ENCODE results near the gene TRPV6.

The TRPV6 gene

DNA sequence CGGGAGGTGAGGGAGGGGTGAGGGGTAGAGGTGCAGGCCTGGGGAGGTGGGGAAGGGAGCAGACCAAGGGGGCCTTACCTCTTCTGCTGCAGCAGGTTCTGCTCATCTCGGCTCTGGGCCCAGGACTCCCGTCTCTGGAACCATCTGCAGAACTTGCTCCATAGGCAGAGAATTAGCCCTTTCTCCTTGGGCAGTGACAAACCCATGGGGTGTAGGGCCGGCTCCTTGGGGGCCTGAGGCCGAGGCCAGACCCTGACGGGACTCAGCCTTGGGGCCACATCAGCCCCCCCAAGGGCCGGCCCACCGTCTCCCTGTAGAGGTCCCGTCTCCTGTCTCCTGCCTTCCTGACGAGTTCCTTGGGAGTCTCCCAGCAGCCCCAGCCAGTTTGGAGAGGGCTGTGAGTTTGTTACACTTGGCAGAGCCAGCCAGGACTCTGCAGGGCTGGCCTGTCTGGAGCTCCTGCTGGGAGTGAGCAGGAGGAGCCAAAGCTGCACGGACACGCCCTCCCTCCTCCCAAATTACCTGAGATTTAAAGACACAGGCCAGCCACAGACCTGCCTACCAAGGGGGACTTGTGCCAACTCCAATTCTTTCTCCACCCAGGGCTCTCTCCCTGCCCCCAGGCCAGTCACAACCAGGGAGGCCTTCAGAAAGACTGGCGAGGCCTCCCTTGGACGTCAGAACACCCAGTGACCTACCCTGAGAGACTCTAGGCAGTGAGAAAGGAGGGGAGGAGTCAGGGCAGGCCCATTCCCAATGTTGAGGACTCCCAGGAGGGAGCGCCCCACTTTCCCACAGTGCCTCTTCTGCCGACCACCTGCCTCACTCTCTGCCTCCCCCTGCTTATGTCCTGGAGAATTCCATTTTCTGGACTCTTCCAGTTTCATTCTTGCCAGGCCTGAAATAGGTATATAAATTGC lies at the start of gene TRPV6:
TRPV6 (minus strand) TSS at position 435 of the 920 bp plus-strand sequence.
- no peak for DNase-seq

DNA sequence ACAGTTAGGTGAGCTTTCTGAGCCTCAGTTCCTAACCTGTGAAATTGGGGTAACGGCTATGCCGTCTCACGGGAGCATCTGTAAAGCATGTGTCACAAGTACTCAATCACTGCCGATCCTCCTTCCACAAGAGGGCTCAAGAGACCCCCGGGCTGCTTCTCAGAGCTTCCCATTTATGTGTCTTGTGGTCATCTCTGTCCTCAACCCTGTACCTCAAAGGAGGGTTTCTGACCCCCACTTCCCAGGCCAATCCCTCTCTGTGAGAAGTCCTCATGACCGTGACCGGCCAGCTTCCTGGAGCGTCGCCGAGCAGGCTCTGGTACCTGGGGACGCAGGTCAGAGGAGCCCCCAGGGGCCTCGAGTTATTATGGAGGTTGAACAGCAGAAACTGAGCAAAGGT lies 48.5 kb upstream of the TRPV6 start:
- DNase-seq = no peak

DNA sequence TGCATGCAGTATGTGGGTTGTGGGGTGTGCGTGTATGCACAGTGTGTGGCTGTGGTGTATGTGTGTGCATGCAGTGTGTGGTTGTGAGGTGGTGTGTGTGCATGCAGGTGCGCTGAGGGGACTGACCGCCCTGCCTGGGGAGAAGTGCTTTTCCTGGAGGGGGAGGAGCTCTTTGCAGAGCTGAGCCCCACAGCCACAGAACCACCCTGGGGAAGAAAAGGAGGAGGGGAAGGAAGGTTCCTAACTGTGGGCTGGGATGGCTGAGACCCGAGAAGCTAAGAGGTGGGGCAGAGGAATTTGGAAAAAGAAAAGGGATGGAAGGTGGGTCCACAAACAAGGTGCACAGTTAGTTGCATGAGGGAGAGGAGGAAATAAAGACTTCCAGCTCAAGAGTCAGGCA lies 48.1 kb upstream of the TRPV6 start, which contains the start of gene TRPV5:
TRPV5 (minus strand) TSS at position 123 of the 400 bp plus-strand sequence. CDS start 287 bp downstream, outside the sequence.
- no peak for DNase-seq

DNA sequence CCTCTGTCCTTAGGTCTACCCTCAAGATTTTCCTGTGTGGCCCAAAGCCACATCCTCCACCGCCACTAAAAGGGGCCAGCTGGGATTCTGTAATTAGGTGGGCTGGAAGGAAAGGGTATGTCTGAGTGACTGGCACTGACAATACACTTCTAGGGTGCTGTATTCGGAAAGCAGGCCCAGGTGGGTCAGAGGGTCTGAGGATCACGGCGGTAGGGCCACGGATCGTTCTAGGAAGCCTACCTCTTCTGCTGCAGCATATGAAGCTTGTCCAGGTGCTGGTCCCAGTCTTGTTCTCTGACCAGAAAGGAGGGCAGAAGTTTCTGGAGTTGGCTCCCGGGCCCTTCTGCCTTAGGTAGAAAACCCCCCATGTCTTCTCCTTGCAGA lies 47.5 kb upstream of the TRPV6 start:
- no peak for DNase-seq

DNA sequence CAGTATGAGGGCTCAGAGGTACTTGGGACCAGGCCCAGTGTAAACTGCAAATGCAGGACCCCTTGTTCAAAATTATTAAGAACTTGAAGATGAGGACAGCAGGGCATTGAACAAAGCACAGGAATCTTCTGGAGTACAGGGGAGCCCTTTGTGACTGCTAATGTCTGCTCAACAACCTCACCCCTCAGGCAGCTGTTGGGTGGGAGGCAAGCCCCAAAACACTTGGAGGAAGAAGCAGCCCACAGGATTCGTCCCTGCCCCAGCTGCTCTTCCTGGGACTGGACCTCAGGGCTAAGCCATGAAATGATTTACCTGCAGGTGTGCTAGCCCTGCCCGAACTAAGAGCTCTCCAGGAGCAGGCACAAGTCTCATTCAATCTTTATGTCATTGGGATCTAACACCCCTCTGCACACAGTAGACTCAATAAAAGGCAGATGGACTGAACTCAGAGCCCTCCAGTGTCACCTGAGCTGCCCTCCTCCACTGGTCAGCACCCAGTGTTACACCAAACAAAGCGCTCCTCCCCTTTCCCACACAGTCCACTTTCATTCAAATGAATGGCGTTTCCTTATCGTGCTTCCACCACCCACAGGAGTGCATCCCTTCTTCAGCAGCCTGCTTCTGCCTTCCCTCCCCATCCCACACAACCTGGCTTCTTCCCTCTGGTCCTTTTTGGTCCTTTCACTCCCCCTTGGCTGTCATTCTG lies 47.0 kb upstream of the TRPV6 start:
- no peak for DNase-seq

DNA sequence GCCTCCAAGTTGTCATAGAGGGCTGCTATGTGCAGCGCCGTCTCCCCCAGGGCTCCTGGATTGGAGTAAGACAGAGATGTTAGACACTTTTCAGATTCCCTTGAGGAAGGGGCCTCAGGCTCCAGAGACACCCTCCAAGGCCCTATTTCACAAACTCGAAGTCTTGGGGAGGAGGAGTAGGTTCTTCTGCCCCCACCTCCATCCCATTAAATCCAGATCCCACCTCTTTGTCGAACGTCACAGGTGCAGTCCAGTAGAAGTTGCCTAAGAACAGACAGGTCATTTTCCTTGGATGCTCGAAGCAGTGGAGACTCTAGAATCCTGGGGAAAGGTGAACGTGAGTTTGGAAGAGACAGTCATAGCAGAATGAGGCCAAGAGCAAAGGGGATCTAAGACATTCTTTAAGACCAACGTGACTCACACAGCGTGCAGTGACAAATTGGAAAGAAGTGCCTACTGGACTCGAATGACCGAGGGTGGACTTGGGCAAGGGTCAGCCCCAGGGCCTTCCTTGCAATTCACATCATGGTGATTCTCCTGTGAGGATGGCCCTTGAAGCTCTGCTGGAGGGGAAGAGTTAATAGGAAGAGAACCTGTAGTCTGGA lies 44.7 kb upstream of the TRPV6 start:
- DNase-seq = no peak

DNA sequence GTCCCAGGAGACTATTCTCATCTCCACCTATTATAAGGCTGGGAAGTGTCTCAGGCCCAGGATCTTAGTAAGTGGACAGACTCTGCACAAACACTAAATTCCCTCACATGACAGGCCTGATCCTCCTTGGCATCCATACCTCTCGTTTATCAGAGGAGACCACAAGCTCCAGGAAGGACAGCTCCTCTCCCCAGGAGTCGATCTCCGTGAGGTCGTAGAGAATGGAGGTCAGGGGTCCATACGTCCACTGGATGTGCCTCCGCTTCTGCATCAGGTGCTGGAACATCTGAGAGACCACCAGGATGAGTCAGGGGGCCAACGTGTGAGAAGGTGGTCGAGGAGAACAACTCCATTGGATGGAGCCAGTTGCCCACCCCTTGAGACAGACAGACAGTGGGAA lies 42.4 kb upstream of the TRPV6 start:
- DNase-seq = no peak

DNA sequence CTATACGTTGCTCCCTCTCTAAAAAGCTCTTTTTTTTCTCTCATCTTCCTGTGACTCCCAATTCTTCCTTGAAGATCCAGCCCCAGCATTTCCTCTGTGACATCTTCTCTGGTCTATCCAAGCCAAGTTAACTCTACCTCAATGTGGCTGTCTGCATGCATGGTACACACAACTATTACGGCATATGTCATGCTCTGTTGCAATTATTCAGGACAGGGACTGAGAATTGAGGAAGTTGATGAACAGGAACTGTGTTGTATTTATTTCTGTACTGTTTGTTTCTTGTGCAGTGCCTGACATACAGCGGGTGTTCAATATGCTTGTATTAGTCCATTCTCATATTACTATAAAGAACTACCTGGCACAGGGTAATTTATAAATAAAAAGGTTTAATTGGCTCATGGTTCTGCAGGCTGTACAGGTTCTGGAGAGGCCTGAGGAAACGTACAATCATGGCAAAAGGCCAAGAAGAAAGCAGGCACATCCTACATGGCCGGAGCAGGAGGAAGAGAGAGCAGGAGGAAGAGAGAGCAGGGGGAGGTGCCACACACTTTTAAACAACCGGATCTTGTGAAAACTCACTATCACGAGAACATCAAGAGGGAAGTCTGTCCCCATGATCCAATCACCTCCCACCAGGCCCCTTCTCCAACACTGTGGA lies 41.7 kb upstream of the TRPV6 start:
- no peak for DNase-seq

DNA sequence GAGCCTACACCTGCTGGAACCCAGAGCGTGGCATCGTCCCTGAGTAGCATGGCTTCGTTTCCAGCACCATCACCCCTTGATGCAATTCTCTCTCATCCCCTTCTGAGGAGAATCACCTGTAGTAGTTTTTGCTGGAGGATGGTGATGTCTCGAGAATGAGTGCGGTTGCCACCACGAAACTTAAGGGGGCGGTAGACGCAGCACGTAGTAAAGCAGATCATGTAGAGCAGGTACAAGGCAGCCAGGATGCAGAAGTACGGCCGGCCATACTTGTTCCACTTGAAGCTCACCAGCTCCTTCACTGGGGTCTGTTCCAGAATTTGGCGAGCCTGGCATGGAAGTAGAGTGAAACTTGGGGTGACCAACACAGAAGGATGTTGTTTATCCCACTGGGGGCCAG lies 39.9 kb upstream of the TRPV6 start:
- no peak for DNase-seq

DNA sequence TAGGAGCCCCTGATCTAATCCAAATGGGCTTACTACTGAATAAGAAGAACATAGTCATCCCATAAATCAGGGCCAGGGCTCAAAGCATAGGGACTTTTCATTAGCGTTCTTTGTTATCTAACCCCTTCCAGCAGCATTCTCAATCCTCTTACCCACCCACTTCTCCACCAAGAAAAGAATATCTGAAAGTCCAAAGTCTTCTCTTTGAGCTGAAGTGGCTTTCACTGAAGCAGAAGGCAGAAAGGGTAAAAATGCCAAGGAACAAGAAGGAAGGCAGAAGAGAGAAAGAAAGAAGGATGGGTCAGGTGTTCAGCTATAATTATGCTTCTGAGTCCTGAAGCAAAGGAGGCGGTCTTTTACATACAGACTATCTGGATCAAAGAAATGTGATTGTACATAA lies 37.8 kb upstream of the TRPV6 start:
- no peak for DNase-seq

DNA sequence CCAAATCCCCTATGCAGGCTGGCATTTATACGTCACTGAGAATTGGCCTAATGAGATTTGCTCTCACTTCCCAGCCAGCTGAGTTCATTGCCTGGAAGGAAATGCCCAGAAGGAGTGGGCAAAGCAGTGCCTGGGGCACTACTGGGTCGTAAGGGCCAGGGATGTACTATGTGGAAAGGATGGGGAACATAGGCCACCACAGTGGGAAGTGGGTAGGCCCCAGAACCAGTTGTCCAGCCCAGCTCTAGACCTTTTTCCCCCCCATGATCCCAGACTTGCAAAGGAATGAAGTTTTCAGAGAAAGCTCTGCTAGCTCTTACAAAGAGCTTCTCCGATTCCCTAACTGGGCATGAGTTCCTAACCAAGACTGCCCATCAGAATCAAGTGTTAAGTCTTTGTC lies 34.1 kb upstream of the TRPV6 start:
- DNase-seq = no peak

DNA sequence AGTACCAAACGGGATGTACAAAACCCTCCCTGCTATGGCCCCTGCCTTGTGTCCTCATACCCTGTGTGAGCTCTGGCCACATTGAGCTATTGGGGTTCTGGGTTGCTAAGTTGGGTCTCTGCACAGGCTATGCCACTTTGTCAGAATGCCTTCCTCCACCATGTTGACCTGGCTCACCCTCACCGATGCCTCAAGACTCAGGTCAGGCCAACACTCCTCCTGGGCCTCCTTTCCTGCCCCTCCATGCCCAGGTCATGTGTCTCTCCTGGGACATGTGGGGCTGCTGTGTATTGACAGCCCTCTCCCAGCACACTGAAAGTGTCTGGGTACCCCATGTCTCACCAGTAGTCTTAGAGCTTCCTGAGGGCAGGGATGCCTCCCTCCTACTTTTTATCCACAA lies 33.4 kb upstream of the TRPV6 start:
- no peak for DNase-seq

DNA sequence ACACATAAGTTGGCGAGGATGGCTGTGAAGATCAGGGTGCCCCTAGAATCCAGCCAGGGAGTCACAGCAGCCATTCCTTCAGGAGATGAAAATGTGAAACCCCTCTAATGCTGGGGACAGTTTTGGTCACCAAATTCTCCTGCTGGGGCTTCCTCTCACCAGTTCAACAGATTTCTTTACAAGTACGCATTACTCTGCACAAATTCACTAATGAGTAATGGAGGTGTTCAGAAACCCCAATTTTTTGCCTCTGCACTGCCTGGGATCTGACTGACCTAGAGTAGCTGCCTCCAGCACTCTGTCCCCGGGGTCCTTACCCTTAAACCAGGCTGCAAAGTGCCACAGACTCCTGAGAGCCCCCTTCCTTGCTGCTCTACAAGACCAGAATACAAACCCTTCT lies 31.9 kb upstream of the TRPV6 start:
- DNase-seq = no peak

DNA sequence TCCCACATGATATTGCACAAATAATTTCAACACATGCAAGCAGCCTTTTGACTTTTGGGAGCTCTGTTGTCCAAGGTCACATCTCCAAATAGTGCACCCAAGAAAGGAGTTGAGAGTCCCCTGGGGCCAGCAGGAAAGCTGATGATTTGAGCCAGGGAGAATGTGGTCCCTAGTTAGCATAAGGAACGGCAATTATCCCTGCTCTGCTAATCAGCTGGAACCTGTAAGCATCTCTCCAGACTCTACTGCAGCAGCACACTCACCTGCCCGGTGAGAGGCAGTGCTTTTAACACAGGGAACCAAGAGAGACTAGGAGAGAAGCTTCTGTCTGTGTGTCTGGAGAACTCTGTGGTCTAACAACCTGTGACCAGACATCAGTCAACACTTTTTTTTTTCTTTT lies 31.0 kb upstream of the TRPV6 start:
- peak; percentile 58 for DNase-seq

DNA sequence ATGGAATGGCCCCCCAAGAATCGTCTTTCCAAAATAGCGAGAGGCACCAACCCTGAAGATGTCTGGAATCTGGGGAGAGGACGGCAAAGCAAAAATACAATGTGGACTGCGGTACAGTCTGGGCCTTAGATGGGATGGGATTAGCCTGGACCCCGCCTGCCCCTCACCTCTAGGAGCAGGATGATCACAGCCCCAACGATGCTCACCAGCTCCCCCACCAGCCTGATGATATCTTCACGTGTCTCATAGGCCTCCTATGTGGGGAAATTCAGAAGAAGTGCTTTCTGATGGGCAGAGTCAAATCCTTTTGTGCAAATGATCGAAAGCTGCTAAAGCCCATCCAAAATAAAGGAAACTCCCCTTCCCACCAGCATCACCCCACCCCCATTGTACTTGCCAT lies 29.8 kb upstream of the TRPV6 start:
- no peak for DNase-seq

DNA sequence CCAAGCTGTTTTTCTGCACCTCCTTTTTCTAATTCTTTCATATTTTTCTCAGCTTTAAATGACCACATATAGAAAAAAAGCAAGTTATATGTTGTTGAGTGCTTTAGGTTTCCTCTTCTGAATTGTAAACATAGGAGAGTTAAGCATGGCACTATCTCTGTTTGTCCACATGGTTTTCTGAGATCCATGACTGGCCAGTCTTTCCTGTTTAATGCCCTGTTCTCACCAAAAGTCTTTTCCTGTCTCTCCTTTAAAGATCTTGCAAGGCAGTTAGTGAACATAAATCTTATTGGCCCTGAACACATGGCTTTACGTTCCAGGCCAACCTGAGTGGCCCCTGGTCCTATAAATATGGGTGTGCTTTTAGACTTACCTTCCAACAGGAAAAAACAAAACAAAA lies 28.6 kb upstream of the TRPV6 start:
- DNase-seq = no peak

DNA sequence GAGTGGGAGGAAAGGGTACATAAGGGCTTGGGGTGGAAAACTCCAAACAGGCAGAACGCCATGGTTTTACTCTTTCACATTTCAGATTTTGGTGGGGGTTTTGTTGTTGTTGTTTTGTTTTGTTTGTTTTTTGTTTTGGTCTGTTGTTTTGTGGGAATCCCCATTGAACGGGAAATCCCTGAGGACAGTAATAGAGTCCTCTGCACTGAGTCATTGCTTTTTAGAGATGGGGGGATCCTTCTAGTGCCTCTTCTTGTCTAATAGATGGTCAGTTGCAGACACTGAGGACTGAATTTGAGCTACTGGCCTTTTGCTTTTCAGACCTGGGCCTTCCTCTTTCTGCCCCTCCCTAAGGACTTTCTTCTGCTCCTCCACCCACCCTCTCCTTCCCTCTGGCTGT lies 28.0 kb upstream of the TRPV6 start:
- no peak for DNase-seq

DNA sequence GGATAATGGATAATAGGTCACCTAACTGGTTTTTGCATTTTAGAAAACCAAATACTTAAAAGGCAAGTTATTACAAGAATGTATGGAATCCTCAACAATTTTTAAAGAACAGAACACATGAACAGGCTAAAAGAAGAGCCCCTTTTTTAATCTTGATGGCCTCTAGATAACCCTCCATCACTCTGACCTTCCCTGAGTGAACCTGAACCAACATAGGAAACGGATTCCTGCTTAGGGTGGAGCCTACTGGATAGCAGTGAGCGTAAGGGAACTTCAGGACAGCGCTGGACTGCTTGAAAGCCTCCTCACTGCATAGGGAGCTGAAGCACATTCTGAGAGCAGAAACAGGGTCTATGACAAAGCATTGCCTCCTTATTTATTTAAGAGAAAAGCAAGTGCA lies 27.5 kb upstream of the TRPV6 start:
- no peak for DNase-seq

DNA sequence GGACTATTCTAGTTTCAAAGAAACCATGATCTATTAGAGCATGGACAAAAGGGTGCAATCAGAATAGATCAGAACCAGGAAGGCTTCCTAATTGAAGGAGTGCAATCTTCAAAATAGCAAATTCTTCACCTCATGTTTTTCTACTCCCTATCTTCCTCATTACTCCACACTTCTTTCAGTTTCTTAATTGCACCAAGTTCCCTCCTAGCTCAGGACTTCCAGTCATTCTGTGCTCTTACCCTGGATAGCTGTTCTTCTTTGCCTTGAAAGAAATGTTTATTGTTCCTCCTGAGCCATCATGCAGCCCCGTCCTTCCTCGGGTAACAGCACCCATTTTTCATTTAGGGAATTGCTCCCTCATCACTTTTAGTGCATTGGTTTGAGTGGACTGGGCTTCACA lies 24.9 kb upstream of the TRPV6 start:
- DNase-seq = no peak

DNA sequence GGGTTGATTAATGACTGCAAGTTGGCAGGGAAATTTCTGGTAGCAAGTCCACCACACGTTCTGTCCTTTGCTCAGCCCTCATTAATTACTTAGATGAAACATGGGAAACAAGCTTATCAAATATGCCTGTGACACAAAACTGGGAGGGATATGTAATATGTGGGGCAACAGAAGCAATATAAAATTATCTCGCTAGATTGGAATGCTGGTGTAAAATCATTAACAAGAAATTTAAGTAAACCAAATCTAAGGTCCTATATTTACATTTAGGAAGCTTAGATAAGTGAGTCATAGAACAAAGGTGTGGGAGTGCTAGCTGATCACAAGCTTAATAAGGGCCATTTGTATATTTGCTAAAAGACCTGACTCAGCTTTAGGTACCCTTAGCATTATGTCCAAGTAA lies 24.5 kb upstream of the TRPV6 start:
- DNase-seq = no peak

DNA sequence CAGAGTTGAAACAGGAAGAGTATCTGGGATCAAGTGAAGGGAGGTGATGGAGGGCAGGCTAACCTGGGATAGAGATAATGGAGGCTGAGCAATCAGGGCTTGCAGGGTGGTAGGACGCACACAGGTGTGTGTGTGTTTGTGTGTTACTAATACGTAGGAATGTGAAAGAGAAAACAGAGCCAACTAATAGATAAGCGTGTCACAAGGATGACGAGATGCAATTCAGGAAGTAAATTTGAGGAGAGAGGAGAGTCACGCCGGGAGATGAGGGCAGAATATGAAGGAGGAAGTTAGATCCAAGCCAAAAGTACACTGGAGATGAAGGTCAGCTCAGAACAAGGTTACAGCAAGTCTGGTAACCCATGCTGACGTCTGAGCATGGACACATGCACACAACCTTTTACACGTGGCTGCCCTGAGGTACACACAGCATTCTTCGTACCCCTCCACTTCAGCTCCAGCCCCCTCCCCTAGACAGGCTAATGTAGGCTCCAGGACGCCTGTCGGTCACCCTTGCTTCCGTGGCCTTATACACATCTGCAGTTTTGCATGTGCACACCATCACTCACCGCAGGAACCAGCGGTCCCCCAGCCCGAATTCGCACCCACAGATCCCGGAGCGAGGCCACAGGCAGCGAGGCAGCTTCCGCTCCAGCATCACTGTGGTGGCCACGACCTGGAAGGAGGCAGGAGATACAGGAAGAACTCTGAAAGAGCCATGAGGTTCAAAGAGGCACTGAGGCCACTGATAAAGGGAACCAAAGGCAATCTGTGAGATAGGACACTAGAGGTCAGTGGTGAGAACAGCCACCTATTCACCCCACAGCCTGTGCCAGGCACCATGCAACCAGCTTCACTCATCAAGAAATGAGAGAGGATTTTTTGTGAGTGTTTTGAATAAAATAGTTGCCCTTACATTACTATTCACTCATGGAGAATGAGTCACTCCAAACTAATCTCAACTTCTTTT lies 23.7 kb upstream of the TRPV6 start:
- DNase-seq = no peak

DNA sequence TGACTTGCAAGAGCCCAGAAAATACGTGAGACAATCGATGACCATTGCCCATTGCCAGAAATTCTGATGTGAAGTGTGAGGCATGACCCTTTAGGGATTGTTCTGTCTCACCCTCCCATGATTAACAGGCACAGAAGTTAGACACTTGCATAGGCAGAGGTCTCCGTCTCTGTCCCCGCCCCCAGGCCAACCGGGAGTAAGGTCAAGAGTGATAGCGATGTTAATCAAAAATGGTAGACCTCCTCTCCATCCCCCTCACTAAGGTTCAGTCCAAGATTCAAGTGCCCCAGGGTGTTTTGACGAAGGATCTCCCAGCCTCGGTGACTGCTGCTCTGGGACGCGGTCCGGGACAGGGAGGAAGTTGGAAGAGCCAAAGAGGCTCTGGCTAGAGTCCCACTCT lies 22.7 kb upstream of the TRPV6 start:
- no peak for DNase-seq
